ENCODE measurements around the gene NAALADL2.

NAALADL2 gene

GRCh38 chr3:175662815-175663214 is 803.7 kb downstream of the NAALADL2 start:
- Histone ChIP-seq H3K27me3 (ENCODE audit: low read length) (no peaks in the 10 kb centered on the region), H3K9me3 (ENCODE audit: insufficient read depth, low read length) (no peaks in the 10 kb centered on the region), H2AFZ (ENCODE audit: low read depth, low read length, severe bottlenecking) (no peak overlapping the region), H3K9me2 (replicated peaks; ENCODE audit: insufficient read depth, low read length) (no peaks in the 10 kb centered on the region), H3K27ac (ENCODE audit: low read depth, low read length) (no peak overlapping the region), H3K4me3 (ENCODE audit: insufficient read depth, low read length, poor library complexity, severe bottlenecking) (no peak overlapping the region), H4K20me1 (ENCODE audit: low read depth, low read length) (no peaks in the 10 kb centered on the region), H3K9ac (ENCODE audit: low read length) (no peak overlapping the region), H3K4me2 (ENCODE audit: low read depth, low read length, poor library complexity, severe bottlenecking) (no peak overlapping the region), H3K79me2 (ENCODE audit: insufficient read depth, low read length) (no peaks in the 10 kb centered on the region), H3K36me3 (ENCODE audit: low read length) (no peaks in the 10 kb centered on the region), H3F3A (ENCODE audit: insufficient read depth) (no peaks in the 10 kb centered on the region)
- no peak for TF ChIP-seq CTCF (IDR thresholded peaks at IDR 0.05; ENCODE audit: insufficient read depth, low read length, poor library complexity, severe bottlenecking)
- no peak for TF ChIP-seq EZH2phosphoT487 (conservative IDR thresholded peaks at IDR 0.05; ENCODE audit: low read length)

GRCh38 chr3:175664911-175665310 is 805.8 kb downstream of the NAALADL2 start:
- H3K4me2 ChIP-seq (ENCODE audit: low read depth, low read length, poor library complexity, severe bottlenecking): no peak overlapping the region
- H3K4me3 ChIP-seq (ENCODE audit: insufficient read depth, low read length, poor library complexity, severe bottlenecking): no peak overlapping the region
- H3K79me2 ChIP-seq (ENCODE audit: insufficient read depth, low read length): no peaks in the 10 kb centered on the region
- H4K20me1 ChIP-seq (ENCODE audit: low read depth, low read length): no peaks in the 10 kb centered on the region
- H3K36me3 ChIP-seq (ENCODE audit: low read length): no peaks in the 10 kb centered on the region
- H3K9me2 ChIP-seq (replicated peaks; ENCODE audit: insufficient read depth, low read length): no peaks in the 10 kb centered on the region
- H3K27me3 ChIP-seq (ENCODE audit: low read length): no peaks in the 10 kb centered on the region
- H3F3A ChIP-seq (ENCODE audit: insufficient read depth): no peaks in the 10 kb centered on the region
- no peak overlapping the region for H2AFZ ChIP-seq (ENCODE audit: low read depth, low read length, severe bottlenecking)
- TF ChIP-seq EZH2phosphoT487 (conservative IDR thresholded peaks at IDR 0.05; ENCODE audit: low read length) (no peak), CTCF (IDR thresholded peaks at IDR 0.05; ENCODE audit: insufficient read depth, low read length, poor library complexity, severe bottlenecking) (no peak)
- H3K27ac ChIP-seq (ENCODE audit: low read depth, low read length): no peak overlapping the region
- no peak overlapping the region for H3K9ac ChIP-seq (ENCODE audit: low read length)
- no peaks in the 10 kb centered on the region for H3K9me3 ChIP-seq (ENCODE audit: insufficient read depth, low read length)

- no peak for TF ChIP-seq CTCF (IDR thresholded peaks at IDR 0.05; ENCODE audit: insufficient read depth, low read length, poor library complexity, severe bottlenecking)
- TF ChIP-seq EZH2phosphoT487 (conservative IDR thresholded peaks at IDR 0.05; ENCODE audit: low read length): no peak
- H3K79me2 ChIP-seq (ENCODE audit: insufficient read depth, low read length): no peaks in the 10 kb centered on the region
- H3K4me3 ChIP-seq (ENCODE audit: insufficient read depth, low read length, poor library complexity, severe bottlenecking): no peak overlapping the region
- no peaks in the 10 kb centered on the region for H4K20me1 ChIP-seq (ENCODE audit: low read depth, low read length)
- H3K27ac ChIP-seq (ENCODE audit: low read depth, low read length): no peak overlapping the region
- no peaks in the 10 kb centered on the region for H3K9me2 ChIP-seq (replicated peaks; ENCODE audit: insufficient read depth, low read length)
- H2AFZ ChIP-seq (ENCODE audit: low read depth, low read length, severe bottlenecking): no peak overlapping the region
- no peak overlapping the region for H3K9ac ChIP-seq (ENCODE audit: low read length)
- no peak overlapping the region for H3K4me2 ChIP-seq (ENCODE audit: low read depth, low read length, poor library complexity, severe bottlenecking)
- H3K36me3 ChIP-seq (ENCODE audit: low read length): no peaks in the 10 kb centered on the region
- no peaks in the 10 kb centered on the region for H3K27me3 ChIP-seq (ENCODE audit: low read length)
- H3F3A ChIP-seq (ENCODE audit: insufficient read depth): no peaks in the 10 kb centered on the region
- no peaks in the 10 kb centered on the region for H3K9me3 ChIP-seq (ENCODE audit: insufficient read depth, low read length)
These were observed 809.2 kb downstream of the NAALADL2 start for GRCh38 chr3:175668300-175668699.
